ENCODE results near the gene PAX3.
"Not testable (repeated sequence)": the region's sequence is repeated elsewhere in the genome, so short reads cannot be mapped to it uniquely, and the experiment has no call there.

Gene PAX3

GRCh38 chr2:222208010-222208690 is 90.6 kb downstream of the PAX3 start:
- no peak for DNase-seq

GRCh38 chr2:222205136-222205535 is 93.7 kb downstream of the PAX3 start:
- DNase-seq = no peak

GRCh38 chr2:222203041-222203440 is 95.8 kb downstream of the PAX3 start:
- DNase-seq = no peak

- no peak for DNase-seq
Observed at GRCh38 chr2:222196159-222196558, 102.6 kb downstream of the PAX3 start.

- DNase-seq = no peak
Observed at GRCh38 chr2:222194669-222195068, 104.1 kb downstream of the PAX3 start.

GRCh38 chr2:222193328-222193983 is 105.3 kb downstream of the PAX3 start:
- no peak for DNase-seq

GRCh38 chr2:222180619-222181018 is 118.2 kb downstream of the PAX3 start:
- no peak for DNase-seq

- no peak for DNase-seq
Observed at GRCh38 chr2:222179592-222179991, 119.2 kb downstream of the PAX3 start.

- no peak for DNase-seq
Observed at GRCh38 chr2:222178450-222178849, 120.3 kb downstream of the PAX3 start.

- DNase-seq = no peak
Observed at GRCh38 chr2:222176890-222177289, 121.9 kb downstream of the PAX3 start.

- DNase-seq = no peak
Observed at GRCh38 chr2:222174450-222174849, 124.3 kb downstream of the PAX3 start.

- no peak for DNase-seq
Observed at GRCh38 chr2:222169346-222169745, 129.5 kb downstream of the PAX3 start.

GRCh38 chr2:222167762-222168161 is 131.0 kb downstream of the PAX3 start:
- DNase-seq = no peak

GRCh38 chr2:222160944-222161343 is 137.9 kb downstream of the PAX3 start:
- DNase-seq = no peak

GRCh38 chr2:222160125-222160524 is 138.7 kb downstream of the PAX3 start:
- no peak for DNase-seq

- DNase-seq = no peak
Observed at GRCh38 chr2:222159221-222159620, 139.6 kb downstream of the PAX3 start.

GRCh38 chr2:222155003-222155664 is 143.7 kb downstream of the PAX3 start:
- DNase-seq = not testable (repeated sequence)
